HepG2 (cell line): Measurements from ENCODE around the gene LDLRAD3. TPM values are rescaled to one million over a fixed set of nuclear protein-coding genes. Genes with fewer than 3 reads are reported as not detected.

Source experiments
- HOMEZ ChIP-seq: IDR thresholded peaks from 2 replicates; pipeline ENCODE4 v1.6.1; 2016; ENCODE audit warnings: low read depth
- POLR2A ChIP-seq, 2 experiments: IDR thresholded peaks; 2 replicates each; pipeline ENCODE4 v1.6.1; 2011; ENCODE audit warnings: low read depth in 2 of 2, low read length in 2 of 2, mild to moderate bottlenecking in 1 of 2, moderate library complexity in 1 of 2; ENCODE audit not compliant: insufficient read depth in 1 of 2
- polyA plus RNA-seq, 8 experiments: library from polyadenylated mRNA; depleted of rRNA in 3 of 8; stranded (reverse) in 7 of 8; unstranded in 1 of 8; fragments of >200 nt; fragmentation: Illumina TruSeq in 4 of 8; extraction: Trizol in 4 of 8; gene quantifications; 2 replicates each; pipeline versions ENCODE4 v1.2.1 to v1.2.3, GENCODE V29; 2011 to 2016; ENCODE audit warnings: low read depth in 4 of 8, missing spikeins in 1 of 8, mixed read lengths in 1 of 8; ENCODE audit not compliant: insufficient read depth in 1 of 8
- total RNA-seq, 5 experiments: library from RNA; depleted of rRNA; stranded (reverse); fragments of >200 nt; fragmentation: Illumina TruSeq; extraction: Trizol; gene quantifications; 2 replicates each; pipeline ENCODE4 v1.2.3, GENCODE V29; 2016; ENCODE audit warnings: low read depth in 1 of 5
- TF ChIP-seq, protein P1 (sequence below): sonication (generic); formaldehyde crosslinking; IDR thresholded peaks from 2 replicates; pipeline ENCODE4 v1.5.1; 2020; ENCODE audit warnings: mild to moderate bottlenecking, missing genetic modification reagents, moderate library complexity
- TF ChIP-seq, protein P2 (sequence below): IDR thresholded peaks from 2 replicates; pipeline ENCODE4 v1.6.1; 2016; ENCODE audit warnings: missing compliant biosample characterization, missing genetic modification reagents, borderline replicate concordance

LDLRAD3 gene
- total and polyA plus RNA-seq, 2 of the 13 experiments (the other 11 are each of a cell fraction or from before 2014, with no cell fraction given), result 0.50 to 0.60 TPM

DNA sequence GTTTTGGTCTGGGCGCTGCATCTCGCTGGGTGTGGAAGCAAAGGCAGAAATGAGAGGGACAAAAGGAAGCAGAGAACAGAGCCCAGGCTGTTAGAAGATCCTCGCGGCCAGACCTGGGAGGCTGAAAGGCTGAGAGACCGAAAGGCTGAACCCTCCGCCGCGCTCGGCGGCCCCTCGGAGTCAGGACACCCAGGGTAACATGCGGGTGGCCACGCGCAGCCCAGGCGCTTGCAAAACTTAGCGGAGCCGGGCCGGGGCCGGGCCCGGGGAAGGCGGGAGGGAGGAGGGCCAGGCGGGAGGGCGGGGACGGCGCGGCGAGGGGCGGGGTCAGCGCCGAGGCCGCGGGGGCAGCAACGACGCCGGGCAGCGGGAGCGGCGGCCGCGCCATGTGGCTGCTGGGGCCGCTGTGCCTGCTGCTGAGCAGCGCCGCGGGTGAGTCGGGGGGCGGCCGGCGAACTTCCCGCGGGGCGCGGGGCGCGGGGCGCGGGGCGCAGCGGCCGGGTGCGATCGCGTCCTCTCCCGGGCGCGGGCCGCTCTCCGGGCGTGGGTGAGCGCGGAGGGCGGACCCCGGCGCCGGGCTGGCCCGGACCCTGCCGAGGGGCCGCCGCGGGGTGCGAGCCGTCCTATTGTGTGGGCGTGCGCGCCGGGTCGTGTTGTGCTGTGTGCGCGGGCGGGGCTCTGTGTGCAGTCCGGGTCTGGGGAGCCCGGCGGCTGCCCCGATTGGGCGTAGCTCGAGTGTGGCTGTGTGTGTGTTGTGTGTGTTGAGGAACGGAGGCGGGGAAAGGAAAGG lies at the start of gene LDLRAD3 (continued):
- TF ChIP-seq, protein P1, sequence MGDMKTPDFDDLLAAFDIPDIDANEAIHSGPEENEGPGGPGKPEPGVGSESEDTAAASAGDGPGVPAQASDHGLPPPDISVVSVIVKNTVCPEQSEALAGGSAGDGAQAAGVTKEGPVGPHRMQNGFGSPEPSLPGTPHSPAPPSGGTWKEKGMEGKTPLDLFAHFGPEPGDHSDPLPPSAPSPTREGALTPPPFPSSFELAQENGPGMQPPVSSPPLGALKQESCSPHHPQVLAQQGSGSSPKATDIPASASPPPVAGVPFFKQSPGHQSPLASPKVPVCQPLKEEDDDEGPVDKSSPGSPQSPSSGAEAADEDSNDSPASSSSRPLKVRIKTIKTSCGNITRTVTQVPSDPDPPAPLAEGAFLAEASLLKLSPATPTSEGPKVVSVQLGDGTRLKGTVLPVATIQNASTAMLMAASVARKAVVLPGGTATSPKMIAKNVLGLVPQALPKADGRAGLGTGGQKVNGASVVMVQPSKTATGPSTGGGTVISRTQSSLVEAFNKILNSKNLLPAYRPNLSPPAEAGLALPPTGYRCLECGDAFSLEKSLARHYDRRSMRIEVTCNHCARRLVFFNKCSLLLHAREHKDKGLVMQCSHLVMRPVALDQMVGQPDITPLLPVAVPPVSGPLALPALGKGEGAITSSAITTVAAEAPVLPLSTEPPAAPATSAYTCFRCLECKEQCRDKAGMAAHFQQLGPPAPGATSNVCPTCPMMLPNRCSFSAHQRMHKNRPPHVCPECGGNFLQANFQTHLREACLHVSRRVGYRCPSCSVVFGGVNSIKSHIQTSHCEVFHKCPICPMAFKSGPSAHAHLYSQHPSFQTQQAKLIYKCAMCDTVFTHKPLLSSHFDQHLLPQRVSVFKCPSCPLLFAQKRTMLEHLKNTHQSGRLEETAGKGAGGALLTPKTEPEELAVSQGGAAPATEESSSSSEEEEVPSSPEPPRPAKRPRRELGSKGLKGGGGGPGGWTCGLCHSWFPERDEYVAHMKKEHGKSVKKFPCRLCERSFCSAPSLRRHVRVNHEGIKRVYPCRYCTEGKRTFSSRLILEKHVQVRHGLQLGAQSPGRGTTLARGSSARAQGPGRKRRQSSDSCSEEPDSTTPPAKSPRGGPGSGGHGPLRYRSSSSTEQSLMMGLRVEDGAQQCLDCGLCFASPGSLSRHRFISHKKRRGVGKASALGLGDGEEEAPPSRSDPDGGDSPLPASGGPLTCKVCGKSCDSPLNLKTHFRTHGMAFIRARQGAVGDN (CRISPR knock-in tag), result peak; percentile 56
- TF ChIP-seq, protein P2, sequence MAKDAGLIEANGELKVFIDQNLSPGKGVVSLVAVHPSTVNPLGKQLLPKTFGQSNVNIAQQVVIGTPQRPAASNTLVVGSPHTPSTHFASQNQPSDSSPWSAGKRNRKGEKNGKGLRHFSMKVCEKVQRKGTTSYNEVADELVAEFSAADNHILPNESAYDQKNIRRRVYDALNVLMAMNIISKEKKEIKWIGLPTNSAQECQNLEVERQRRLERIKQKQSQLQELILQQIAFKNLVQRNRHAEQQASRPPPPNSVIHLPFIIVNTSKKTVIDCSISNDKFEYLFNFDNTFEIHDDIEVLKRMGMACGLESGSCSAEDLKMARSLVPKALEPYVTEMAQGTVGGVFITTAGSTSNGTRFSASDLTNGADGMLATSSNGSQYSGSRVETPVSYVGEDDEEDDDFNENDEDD (CRISPR knock-in tag), result peak; percentile 38; the same call in 1 of the 2 replicates
- TF ChIP-seq HOMEZ (CRISPR knock-in tag) (no peak), POLR2A (IDR thresholded peaks at IDR 0.05; ENCODE audit: insufficient read depth in 1 of 2, low read depth in 2 of 2, low read length in 2 of 2) (no peak)
- TF ChIP-seq, all 625 proteins: peak for 11
